ENCODE measurements around the gene ISLR.

ISLR gene

GRCh38 chr15:74137537-74137894 lies 36.0 kb upstream of the ISLR start:
- no peak for TF ChIP-seq CTCF (IDR thresholded peaks at IDR 0.05; ENCODE audit: extremely low read depth, insufficient read depth, missing control alignments)
- DNase-seq (ENCODE audit: low spot score) = no peak
- in situ Hi-C loops (cut with MboI; ENCODE audit: low pct_unique_long_range_greater_than_20kb, low sequenced_read_pairs, unreplicated experiment) = no loop called here

GRCh38 chr15:74138642-74139041 lies 34.9 kb upstream of the ISLR start:
- TF ChIP-seq CTCF (IDR thresholded peaks at IDR 0.05; ENCODE audit: extremely low read depth, insufficient read depth, missing control alignments) = no peak
- in situ Hi-C loops (cut with MboI; ENCODE audit: low pct_unique_long_range_greater_than_20kb, low sequenced_read_pairs, unreplicated experiment) = no loop called here
- DNase-seq (ENCODE audit: low spot score) = no peak

DNA sequence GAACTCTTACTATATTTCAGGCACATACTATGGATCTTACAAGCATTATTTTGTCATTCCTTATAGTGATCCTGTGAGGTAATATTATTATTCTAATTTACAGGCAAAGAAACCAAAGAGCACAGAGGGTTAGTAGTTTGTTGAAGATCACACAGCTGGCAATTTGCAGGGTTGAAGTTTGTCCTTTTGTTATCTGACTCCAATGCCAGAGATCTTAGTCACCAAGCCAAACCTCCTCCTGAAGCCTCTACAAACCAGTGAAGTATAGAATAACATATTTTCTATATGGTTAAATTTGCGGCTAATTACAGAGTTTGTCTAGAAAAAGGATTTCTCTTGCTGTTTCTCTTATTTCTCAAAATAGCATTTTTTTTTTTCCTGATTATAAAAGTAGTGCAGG lies 31.9 kb upstream of the ISLR start:
- in situ Hi-C loops (cut with MboI; ENCODE audit: low pct_unique_long_range_greater_than_20kb, low sequenced_read_pairs, unreplicated experiment) = no loop called here
- TF ChIP-seq CTCF (IDR thresholded peaks at IDR 0.05; ENCODE audit: extremely low read depth, insufficient read depth, missing control alignments) = no peak

GRCh38 chr15:74144153-74144775 lies 29.2 kb upstream of the ISLR start:
- in situ Hi-C loops (cut with MboI; ENCODE audit: low pct_unique_long_range_greater_than_20kb, low sequenced_read_pairs, unreplicated experiment) = no loop called here
- no peak for TF ChIP-seq CTCF (IDR thresholded peaks at IDR 0.05; ENCODE audit: extremely low read depth, insufficient read depth, missing control alignments)
- no peak for DNase-seq (ENCODE audit: low spot score)

More for the DNA sequence above, 31.9 kb upstream of the ISLR start:
- no peak for DNase-seq (ENCODE audit: low spot score)

GRCh38 chr15:74146277-74146800 lies 27.2 kb upstream of the ISLR start:
- DNase-seq (ENCODE audit: low spot score) = no peak
- TF ChIP-seq CTCF (IDR thresholded peaks at IDR 0.05; ENCODE audit: extremely low read depth, insufficient read depth, missing control alignments) = no peak
- in situ Hi-C loops (cut with MboI; ENCODE audit: low pct_unique_long_range_greater_than_20kb, low sequenced_read_pairs, unreplicated experiment) = no loop called here

GRCh38 chr15:74147051-74147450 lies 26.5 kb upstream of the ISLR start:
- no peak for DNase-seq (ENCODE audit: low spot score)
- in situ Hi-C loops (cut with MboI; ENCODE audit: low pct_unique_long_range_greater_than_20kb, low sequenced_read_pairs, unreplicated experiment) = no loop called here
- no peak for TF ChIP-seq CTCF (IDR thresholded peaks at IDR 0.05; ENCODE audit: extremely low read depth, insufficient read depth, missing control alignments)
